ENCODE results near the gene BRAF.
"Not testable (repeated sequence)": the region's sequence is repeated elsewhere in the genome, so short reads cannot be mapped to it uniquely, and the experiment has no call there.

The BRAF gene

DNA sequence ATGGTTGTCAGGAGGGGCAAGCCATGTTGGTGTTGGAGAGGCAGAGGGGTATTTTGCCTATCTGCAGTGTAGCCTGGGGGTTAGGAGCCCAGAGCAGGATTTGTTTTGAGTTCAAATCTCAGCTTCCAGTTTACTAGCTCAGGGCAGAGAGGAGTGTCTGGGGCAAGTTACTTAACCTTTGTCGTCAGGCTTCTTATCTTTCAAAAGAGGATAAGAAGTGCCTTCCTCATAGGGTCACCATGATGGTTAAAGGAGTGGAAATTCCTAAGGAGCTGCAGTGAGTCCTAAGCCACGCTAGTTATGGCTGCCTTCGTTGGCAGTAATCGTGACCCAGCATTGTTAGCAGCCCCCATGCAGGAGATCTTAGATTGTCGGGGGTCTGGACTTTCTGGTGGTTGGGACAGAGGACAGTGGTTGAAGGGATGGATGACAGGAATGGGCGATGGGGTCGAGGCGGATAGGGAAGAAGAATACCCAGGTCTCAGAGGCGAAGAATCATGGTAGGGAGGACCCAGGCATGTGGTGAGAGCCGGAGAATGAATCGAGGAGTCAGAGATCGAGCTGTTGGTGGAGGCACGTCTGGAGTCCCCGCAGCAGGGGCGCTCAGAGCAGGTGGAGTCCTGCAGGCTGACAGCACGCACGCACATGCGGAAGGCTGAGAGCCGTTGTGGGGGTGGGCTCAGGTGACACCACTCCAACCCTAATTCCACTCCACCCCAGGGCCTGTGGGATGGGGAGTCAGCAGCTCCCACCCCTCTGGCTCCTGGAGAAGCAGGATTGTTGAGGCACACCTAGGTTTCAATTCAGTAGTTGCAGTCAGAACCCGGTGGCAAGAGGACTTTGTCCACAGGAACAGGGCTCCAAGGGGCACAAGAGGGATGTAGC lies 240.4 kb downstream of the BRAF start:
- no peak for DNase-seq

DNA sequence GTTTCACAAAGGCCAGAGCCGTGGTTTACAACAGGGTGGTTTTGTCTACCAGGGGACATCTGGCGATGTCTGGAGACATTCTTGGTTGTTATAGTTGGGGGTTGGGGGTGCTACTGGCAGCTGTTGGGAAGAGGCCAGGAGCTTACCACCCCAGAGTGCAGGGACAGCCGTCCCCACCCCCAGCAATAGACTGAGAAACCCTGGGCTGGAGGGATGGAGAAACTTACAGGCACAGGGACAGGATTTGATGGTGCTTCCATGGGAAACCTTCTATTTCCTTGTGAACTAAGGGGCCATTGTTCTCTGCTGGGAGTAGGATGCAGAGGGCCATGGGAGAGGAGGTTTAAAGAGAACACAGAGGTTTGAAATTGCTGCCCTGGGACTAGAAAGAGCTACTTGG lies 241.1 kb downstream of the BRAF start:
- DNase-seq = peak in 18 of 56 donors; percentile 12 to 62 (median 20)

DNA sequence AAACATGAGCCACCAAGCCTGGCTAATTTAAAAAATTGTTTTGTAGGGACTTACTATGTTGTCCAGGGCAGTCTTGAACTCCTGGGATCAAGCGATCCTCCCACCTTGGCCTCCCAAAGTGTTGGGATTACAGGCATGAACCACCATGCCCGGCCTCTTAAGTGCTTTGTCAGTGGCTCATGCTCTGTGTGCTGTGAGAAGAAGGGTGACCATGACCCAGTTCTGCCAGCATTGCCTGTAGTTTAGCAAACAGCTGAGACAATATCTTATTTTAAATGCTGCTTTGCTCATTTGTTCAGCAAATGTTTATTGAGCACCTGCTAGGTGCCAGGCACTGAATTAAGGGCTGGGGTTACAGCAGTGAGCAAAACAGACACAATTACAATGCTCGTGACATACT lies 243.0 kb downstream of the BRAF start:
- DNase-seq = no peak

DNA sequence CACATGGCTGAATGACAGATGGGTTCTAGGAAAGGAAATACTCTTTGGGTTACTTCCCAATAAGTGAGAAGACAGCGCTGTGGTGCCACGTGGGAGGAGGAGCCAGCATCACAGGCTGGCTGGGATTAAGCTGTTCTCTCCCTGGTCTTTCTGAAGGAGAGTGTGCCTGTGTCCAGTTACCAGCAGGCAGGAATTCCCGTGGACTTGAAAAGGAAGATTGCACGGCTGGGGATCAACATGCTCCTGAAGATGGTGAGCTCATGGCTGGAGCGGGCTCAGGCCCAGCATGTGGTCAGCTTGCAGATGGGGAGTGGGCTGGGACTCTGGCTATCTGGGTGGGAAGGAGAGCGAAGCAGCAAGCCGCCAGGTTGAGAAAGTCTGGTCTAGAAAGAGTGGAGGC lies 243.8 kb downstream of the BRAF start:
- DNase-seq = no peak

DNA sequence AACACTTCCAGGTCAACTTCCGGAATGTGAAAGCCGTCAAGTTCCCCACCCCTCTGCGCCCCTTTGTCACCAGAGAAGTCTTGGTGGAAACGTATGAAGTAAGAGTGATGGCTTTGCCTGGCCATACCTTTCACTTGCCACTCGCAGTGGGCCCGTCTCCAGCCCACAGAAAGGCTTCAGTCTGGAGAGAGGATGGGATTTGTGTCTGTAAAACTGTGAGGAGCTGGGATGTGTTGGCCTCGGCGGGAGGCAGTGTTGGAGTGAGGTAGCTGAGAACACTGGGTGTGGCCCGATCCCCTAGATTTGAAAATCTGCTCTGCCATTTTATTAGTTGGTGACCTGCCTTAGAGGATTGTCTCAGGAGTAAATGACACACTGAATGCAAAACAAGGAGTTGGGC lies 245.5 kb downstream of the BRAF start:
- DNase-seq = no peak

DNA sequence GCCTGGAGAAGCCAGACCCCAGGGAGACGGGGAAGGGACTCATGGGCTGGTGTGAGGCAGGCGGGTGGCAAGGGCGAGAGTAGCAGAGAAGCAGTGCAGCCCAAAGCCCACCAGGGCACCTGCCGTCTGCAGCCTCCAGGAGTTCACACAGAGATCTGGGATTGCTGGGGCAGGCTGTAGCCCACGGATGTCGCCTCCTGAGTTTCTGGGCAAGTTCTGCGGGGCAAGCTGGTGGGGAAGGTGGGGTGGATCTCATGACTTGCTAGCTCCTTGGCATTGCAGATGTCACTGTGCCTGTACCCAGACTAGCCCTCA lies 246.0 kb downstream of the BRAF start:
- DNase-seq = no peak

DNA sequence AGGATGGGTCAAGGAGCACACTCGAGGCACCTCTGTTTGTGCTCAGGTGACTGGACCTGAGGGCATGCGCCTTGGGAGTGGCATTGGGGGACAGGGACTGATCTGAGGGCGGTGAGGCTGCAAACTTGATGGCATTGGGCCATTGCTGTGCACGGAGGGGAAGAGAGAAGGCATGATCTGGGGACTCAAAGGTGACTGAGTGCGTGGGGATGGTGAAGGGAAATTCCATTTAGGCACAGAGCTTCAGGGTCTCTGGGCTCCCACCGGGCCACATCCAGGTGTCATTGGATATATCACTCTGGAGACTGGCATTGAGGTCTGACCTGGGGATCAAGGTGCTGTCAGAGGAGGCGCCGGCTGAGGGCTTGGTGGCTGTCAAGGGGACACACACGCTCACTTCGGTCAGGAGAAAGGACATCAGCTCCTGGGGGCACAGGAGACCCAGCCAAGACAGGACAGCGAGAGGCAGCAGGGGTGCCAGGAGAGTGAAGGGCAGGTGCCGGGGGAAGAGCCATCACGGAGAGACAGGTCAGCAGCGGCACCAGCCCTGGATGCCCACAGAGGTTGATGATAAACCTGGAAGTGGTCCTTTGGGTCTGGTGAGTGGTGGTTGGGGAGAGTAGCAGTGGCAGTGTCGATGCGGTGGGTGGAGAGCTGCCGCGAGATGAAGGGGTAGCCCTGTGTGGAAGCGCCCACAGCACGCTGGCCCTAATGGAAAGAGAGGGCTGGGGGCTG lies 246.5 kb downstream of the BRAF start:
- DNase-seq = no peak

DNA sequence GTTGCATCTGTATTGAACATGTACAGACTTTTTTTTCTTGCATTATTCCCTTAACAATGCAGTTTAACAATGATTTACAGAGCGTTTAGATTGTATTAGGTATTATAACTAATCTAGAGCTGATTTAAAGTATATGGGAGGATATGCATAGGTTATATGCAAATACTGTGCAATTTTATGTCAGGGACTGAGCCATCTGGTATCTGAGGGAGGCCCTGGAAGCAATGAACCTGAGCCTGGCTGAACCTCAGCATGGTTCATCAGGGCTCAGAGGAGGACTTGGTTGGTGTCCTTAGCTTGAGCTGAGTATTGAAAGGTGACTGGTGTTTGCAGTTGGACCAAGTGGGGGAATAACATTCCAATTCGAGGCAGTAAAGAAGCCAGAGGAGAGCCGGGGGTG lies 247.2 kb downstream of the BRAF start:
- no peak for DNase-seq

DNA sequence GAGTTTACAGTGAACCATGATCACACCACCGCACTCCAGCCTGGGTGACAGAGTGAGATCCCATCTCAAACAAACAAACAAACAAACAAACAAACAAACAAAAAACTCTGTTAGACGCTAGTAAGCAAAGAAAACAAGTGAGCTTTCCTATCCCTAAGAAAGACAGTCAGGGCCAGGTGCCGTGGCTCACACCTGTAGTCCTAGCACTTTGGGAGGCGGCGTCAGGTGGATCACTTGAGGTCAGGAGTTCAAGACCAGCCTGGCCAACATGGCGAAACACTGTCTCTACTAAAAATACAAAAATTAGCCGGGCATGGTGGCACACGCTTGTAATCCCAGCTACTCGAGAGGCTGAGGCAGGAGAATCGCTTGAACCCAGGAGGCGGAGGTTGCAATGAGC lies 247.8 kb downstream of the BRAF start:
- DNase-seq = not testable (repeated sequence)

DNA sequence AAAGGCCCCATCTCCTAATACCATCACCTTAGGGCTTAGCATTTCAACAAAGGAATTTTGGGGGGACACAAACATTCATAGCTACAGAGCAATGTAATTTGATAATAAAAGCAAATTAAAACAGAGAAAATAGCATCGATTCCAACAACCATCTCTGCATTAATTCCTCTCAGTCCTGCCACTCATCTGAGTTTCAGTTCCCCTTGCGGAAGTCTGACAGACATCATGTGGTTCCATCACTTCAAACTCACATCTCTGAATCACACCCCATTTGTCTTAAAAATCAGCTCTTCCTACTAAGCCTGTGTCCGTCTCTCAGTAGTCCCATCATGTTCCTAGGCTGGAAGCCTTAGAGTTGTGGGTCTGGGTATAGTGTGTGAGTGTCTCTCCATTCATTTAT lies 248.4 kb downstream of the BRAF start:
- peak in 1 of 56 donors; percentile 33 for DNase-seq

DNA sequence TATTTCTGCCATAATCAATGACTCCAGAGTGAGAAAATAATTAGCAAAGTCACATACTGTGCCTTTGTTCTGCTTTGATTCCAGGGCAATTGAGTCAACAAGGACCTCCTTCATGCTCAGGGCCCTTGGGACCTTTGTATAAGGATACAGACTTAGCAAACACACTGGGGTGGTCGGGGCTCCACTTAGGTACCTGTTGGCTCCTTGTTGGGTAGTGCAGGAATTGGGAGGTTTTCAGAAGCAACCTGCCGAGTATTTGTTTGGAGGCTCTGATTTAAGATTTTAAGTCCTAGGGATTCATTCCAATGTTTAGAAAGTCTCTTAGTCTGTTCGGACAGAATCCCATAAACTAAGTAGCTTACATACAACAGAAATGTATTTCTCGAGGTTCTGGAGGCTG lies 249.0 kb downstream of the BRAF start:
- DNase-seq = no peak

DNA sequence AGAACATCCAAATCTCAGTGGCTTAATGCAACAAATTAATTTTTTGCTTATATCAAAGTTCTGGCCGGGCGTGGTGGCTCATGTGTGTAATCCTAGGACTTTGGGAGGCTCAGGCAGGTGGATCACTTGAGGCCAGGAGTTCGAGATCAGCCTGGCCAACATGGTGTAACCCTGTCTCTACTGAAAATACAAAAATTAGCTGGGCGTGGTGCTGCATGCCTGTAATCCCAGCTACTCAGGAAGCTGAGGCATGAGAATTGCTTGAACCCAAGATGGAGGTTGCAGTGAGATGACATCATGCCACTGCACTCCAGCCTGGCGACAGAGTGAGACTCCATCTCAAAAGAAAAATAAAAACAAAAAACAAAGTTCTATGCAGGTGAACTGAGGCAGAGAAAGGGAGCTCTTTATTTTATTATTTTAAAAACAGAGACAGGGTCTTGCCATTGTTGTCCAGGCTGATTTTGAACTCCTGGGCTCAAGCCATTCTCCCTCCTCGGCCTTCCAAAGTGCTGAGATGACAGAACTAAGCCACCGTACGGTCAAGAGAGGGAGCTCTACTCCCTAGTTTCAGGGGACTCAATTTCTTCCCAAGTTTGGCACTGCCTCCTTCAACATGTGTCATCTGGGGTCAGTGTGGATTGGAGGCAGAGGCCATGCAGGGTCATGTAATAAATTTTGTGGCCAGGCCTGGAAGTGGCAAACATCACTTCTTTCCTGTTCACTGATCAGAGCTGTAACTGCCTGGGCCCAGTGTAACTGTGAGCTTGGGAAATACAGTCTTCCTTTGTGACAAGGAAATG lies 249.6 kb downstream of the BRAF start:
- peak in 28 of 56 donors; percentile 10 to 58 (median 33) for DNase-seq

DNA sequence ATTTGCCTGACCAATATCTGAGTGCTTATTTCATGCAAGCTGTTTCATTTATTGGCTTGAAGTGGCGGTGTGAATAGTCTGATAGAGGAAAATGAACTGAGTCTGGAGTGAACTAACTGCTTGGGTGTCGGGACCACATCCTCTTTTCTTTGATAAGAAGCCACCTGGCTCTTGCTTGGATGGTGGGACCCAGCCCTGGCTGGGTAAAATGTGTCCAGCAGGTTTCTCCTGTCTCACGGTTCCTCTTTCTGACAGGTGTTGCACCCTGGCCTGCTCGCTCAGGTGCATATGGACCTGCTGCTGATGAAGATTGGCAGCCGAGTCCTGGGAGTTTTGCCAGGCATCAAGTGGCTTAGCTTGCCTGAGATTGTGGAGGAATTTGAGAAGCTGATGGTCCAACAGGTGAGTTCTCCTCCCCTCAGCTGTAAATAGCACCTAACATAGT lies 250.4 kb downstream of the BRAF start:
- no peak for DNase-seq

DNA sequence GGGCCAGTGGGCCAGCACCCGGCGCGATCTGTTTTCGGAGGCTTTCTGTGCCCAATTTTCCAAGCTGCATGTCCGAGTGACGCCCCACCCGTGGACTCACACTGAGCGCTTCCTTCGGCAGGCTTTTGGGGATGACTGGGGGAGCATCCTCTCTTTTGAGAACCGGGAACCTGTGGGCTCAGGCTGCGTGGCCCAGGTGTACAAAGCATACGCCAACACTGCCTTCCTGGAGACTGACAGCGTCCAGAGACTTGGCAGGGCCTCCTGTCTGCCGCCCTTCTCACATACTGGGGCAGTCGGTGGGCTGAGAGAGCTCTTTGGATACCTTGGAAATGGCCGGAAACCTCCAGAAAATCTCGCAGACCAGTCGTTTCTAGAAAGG lies 251.0 kb downstream of the BRAF start:
- peak in 4 of 56 donors; percentile 44 to 59 (median 52) for DNase-seq

DNA sequence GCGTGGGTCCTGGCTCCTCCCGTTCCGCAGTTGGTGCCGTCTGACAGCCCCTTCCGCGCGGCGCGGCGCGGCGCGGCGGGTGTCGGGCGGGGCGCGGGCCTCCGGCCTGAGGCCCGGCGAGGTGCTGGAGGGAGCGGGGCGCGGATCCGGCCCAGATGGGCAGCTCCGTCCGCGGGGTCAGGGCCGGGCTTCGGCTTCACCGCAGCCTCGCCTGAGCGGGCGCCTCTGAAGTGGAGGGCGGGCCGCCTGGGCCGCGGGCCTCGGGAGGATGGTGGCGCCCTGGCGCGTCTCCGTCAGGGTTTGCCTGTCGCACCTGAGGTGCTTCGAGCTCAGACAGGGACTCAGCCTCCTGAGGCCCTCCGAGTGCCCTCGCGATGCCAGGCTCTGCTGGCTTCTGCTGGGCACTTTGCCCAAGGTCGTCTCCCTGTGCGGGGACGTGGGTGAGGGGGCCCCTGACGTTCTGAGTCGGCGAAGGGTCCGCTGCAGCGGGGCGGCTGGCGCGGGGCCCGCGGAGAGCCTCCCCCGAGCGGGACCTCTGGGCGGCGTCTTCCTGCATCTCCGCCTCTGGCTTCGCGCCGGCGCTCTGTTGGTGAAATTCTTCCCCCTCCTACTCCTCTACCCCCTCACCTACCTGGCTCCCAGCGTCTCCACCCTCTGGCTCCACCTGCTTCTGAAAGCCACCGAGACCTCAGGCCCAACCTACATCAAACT lies 251.5 kb downstream of the BRAF start:
- peak in 28 of 56 donors; percentile 19 to 69 (median 48) for DNase-seq

DNA sequence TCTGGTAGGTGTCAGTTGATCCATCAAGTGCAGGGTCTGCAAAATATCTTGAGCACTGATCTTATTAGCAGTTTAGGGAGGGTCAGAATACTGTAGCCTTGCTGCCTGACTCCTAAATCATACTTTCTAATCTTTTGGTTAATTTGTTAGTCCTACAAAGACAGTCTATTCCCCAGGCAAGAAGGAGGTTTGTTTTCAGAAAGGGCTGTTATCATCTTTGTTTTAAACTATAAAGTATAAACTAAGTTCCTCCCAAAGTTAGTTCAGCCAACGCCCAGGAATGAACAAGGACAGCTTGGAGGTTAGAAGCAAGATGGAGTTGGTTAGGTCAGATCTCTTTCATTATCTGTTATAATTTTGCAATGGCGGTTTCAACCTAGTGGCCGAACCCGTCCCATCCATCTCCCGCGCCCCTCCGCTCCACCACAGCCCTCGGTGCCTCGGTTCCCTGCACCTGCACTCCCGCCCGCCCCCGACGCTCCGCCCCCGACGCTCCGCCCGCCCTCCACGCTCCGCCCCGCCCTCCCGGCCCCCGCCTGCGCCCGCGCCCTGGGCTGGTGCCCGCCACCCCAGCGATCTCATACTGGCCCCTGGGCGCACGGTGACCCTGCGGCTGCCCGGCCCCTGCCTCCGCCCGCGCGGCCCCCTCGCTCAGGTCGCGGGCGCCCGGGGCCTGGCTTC lies 252.2 kb downstream of the BRAF start, which contains the start of gene ADCK2:
Gene ADCK2 (plus strand): TSS at position 564 of the 681 bp plus-strand sequence. CDS start 386 bp downstream, outside the sequence.
- DNase-seq = peak in 40 of 56 donors; percentile 22 to 75 (median 50)

DNA sequence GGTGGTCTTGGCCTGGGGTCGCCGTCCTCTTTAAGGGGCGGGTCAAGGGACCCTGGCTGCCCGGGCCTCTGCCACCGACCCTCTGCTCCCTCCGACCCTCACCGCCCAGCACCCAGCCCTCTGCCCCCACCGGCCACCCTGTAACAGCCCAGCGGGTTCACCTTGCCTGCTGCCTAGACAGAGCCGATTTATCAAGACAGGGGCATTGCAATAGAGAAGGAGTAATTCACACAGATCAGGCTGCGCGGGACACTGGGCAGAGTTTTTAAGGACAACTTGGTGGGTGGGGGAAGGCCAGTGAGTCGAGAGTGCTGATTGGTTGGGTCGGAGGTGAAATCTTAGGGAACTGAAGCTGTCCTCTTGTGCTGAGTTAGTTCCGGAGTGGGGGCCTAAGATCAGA lies 252.8 kb downstream of the BRAF start:
- peak in 1 of 56 donors; percentile 3 for DNase-seq

DNA sequence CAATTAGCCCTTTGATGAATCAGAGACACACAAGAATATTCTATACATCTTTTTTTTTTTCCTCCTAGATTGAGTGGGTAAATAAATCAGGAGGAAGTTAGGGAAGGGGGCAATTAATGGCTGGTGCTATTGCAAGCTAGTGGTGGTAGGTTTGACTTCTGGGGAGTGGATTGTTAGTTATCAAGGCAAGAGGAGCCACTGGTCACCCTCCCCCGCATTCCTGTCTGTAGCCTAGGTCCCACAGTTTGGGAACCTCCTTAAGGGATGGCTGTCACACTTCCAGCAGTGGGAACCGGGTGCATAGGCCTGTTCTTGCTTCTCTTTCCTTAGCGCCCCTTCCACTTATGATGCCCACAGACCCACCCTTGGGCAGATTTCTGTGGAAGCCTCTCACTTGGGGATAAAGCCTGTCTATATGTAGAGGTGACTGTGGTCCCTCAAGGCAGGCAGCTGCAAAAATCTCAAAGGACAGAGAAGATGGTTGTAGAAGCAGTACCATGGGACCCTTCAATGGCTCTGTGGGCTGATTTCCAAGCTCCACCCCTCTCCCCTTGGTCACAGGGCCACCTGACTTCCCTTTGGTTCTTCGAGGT lies 254.3 kb downstream of the BRAF start:
- DNase-seq = no peak

DNA sequence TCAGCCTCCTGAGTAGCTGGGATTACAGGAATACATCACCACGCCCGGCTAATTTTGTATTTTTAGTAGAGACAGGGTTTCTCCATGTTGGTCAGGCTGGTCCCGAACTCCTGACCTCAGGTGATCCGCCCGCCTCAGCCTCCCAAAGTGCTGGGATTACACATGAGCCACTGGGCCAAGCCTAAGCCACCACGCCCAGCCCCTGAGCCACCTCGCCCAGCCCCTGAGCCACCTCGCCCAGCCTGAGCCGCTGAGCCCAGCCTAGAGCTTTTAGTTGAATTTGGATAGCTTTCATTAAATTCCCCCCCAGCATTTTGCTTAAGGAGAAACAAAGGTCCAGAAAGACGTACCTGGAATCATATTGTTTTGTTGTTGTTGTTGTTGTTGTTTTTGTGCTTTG lies 254.9 kb downstream of the BRAF start:
- not testable (repeated sequence) for DNase-seq

DNA sequence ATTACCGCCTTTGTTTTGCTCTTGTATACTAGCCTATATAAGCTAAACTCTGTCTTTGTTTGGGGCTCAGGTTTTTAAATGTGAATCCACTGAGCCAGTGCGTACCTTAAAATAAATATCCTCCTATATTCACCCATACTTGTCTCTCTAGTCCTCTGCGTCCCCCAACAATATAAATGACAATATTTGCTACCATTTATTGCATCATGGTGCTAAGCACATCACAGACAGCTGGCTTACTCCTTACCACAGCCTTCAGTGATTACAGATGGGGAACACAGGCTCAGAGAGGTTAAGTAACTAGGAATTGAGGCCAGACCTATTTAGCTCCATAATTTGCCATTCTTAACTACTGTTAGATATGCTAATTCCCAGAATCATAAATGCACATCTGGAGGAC lies 255.4 kb downstream of the BRAF start:
- DNase-seq = no peak
